Psoas muscle (tissue), 8 donors: ENCODE measurements around the gene PRIMA1. TPM values are rescaled to one million over a fixed set of nuclear protein-coding genes. Genes with fewer than 3 reads are reported as not detected.

Source experiments
- ATAC-seq, 4 donors: fragments of 200-7000 bp; cut with Tn5 transposase; one replicate each; pipeline ENCODE4 v1.9.1; 2020; ENCODE audit warnings: moderate library complexity in 3 of 4, mild to moderate bottlenecking in 2 of 4
- DNase-seq, 2 donors: peaks; one replicate each; pipeline ENCODE4 v3.0.0-alpha.2; 2020
- H3K27ac ChIP-seq: fragments of 200-600 bp; one replicate; pipeline ENCODE4 v1.8.0; 2022
- H3K27me3 ChIP-seq, 3 donors: fragments of 200-600 bp in 1 of 3; one replicate each; pipeline versions ENCODE4 v1.6.1 to v1.8.0; 2013 to 2022; ENCODE audit warnings: low read length in 2 of 3, mild to moderate bottlenecking in 2 of 3, moderate library complexity in 1 of 3; ENCODE audit not compliant: insufficient read depth in 3 of 3
- H3K36me3 ChIP-seq, 2 donors: fragments of 200-600 bp in 1 of 2; one replicate each; pipeline versions ENCODE4 v1.6.1 to v1.8.0; 2013 to 2022; ENCODE audit warnings: low read depth in 1 of 2, mild to moderate bottlenecking in 1 of 2, moderate library complexity in 1 of 2; ENCODE audit not compliant: insufficient read depth in 1 of 2
- H3K4me1 ChIP-seq: fragments of 200-600 bp; one replicate; pipeline ENCODE4 v1.8.0; 2022
- H3K4me3 ChIP-seq: fragments of 200-600 bp; one replicate; pipeline ENCODE4 v1.8.0; 2022; ENCODE audit warnings: mild to moderate bottlenecking
- H3K9me3 ChIP-seq: fragments of 200-600 bp; one replicate; pipeline ENCODE4 v1.8.0; 2022
- WGBS, 3 donors: extraction: QIAGEN DNeasy Blood & Tissue Kit; methylation state at CpG; one replicate each; pipeline versions ENCODE4 v1.1.6 to v1.1.7; 2013; 5-methylcytosine and 5-hydroxymethylcytosine counted together
- intact Hi-C, 2 donors: fragments of 100-400 bp; cut with DNase I; formaldehyde crosslinking; loops; one replicate each; pipeline versions ENCODE4 v1.11.0 to v1.14.2; 2022
- polyA plus RNA-seq, 3 donors: library from polyadenylated mRNA; stranded (reverse); fragments of 200-250 nt; gene quantifications; one replicate each; pipeline ENCODE4 v1.2.3, GENCODE V29; 2013
- total RNA-seq, 4 donors: library from RNA; stranded (reverse); fragmentation: NEBNext Ultra II Directional in 2 of 4; extraction: Animal tissue kit (Norgen Biotek cat#: 25700) in 2 of 4; gene quantifications; one replicate each; pipeline versions ENCODE4 v1.2.1 to v1.2.4, GENCODE V29; 2021 to 2023
- TF ChIP-seq, protein P1 (sequence below): fragments of 200-600 bp; IDR thresholded peaks from one replicate; pipeline ENCODE4 v1.8.0; 2022; ENCODE audit warnings: antibody characterized with exemption
- donor health status: healthy with polysubstance abuse.
- donor health status: DM: no; HTN: no; CAD: no; lungs with moderate emphysema.
- donor health status: Bipolar disorder and iron deficiency.
- donor health status: healthy.
- donor health status: DM: yes; HTN: yes; CAD: no.
- donor health status: DM: no; HTN: no; CAD: no.
- donor health status: DM: no; HTN: no; CAD: no.
- donor health status: DM: yes; HTN: yes; CAD: no.

Gene PRIMA1
- total and polyA plus RNA-seq, 7 donors, result 0.17 to 0.77 (median 0.19) TPM

DNA sequence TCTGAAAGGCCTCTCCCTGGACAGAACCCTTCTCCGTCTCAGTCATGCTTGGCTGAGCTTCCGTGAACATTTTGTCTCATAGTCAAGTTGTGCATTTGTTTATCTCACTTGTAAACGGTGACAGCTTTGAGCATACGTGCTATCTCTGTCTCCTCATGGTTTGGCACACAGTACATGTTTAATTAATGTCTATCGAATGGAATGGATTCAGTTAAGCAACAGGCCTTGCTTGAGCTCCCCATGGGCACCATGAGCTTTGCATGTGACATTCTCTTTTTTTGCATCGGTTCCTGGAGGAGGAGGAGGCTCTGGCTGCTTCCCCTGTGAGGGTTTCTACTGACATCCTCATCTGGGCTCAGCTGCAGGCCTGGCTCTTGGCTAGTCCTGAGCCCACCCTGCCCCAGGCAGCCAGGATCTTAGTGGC, 80.0 kb downstream of the PRIMA1 start:
- TF ChIP-seq, protein P1, sequence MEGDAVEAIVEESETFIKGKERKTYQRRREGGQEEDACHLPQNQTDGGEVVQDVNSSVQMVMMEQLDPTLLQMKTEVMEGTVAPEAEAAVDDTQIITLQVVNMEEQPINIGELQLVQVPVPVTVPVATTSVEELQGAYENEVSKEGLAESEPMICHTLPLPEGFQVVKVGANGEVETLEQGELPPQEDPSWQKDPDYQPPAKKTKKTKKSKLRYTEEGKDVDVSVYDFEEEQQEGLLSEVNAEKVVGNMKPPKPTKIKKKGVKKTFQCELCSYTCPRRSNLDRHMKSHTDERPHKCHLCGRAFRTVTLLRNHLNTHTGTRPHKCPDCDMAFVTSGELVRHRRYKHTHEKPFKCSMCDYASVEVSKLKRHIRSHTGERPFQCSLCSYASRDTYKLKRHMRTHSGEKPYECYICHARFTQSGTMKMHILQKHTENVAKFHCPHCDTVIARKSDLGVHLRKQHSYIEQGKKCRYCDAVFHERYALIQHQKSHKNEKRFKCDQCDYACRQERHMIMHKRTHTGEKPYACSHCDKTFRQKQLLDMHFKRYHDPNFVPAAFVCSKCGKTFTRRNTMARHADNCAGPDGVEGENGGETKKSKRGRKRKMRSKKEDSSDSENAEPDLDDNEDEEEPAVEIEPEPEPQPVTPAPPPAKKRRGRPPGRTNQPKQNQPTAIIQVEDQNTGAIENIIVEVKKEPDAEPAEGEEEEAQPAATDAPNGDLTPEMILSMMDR, result no peak
- WGBS, 3 donors, result 48 to 68% (median 49%) methylated on average over 6 of the region's 6 CpGs
- H3K4me1 ChIP-seq, result no peaks in the 10 kb centered on the region

DNA sequence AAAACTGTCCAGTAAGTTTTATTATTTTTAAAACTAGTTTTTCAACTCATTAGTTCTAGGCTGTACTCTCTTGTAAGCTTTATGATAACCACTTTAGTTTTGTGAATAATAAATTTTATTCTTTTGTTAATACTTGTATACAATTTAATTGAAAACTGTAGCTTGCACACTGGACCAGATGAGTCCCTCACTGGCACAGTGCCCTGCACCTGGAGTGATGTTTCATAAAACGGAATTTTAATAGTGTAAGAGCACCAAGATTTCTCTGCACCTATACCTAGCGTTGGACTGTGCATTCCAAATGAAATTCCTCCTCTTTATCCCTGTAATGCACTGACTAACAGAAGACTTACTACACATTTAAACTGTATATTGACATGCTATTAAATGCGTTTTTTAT, 80.8 kb downstream of the PRIMA1 start:
- intact Hi-C loops, result no loop called here
- DNase-seq, result no peak
- Histone ChIP-seq H3K36me3 (no peaks in the 10 kb centered on the region), H3K4me1 (no peaks in the 10 kb centered on the region), H3K27me3 (no peaks in the 10 kb centered on the region), H3K9me3 (no peaks in the 10 kb centered on the region), H3K4me3 (no peak overlapping the region), H3K27ac (no peak overlapping the region)
- ATAC-seq, result no peak
- TF ChIP-seq, protein P1, result no peak
- 66 to 75% (median 72%) methylated on average over 3 of the region's 3 CpGs for WGBS, 3 donors

More for the DNA sequence above, 80.0 kb downstream of the PRIMA1 start:
- DNase-seq, result no peak
- no peak overlapping the region for H3K27ac ChIP-seq
- ATAC-seq, result no peak
- no peaks in the 10 kb centered on the region for H3K27me3 ChIP-seq
- H3K4me3 ChIP-seq, result no peak overlapping the region
- H3K36me3 ChIP-seq, result no peaks in the 10 kb centered on the region
- H3K9me3 ChIP-seq, result no peaks in the 10 kb centered on the region
- intact Hi-C loops, result no loop called here

- no peak overlapping the region for H3K4me3 ChIP-seq
- intact Hi-C loops, result no loop called here
- ATAC-seq (no peak), DNase-seq (no peak)
- 88 to 93% (median 92%) methylated on average over 21 of the region's 21 CpGs for WGBS, 3 donors
- H3K9me3 ChIP-seq, result no peaks in the 10 kb centered on the region
- no peaks in the 10 kb centered on the region for H3K4me1 ChIP-seq
- TF ChIP-seq, protein P1, result no peak
- no peaks in the 10 kb centered on the region for H3K36me3 ChIP-seq
- no peaks in the 10 kb centered on the region for H3K27me3 ChIP-seq
- H3K27ac ChIP-seq, result no peak overlapping the region
These were observed 81.8 kb downstream of the PRIMA1 start for GRCh38 chr14:93706360-93706955.

DNA sequence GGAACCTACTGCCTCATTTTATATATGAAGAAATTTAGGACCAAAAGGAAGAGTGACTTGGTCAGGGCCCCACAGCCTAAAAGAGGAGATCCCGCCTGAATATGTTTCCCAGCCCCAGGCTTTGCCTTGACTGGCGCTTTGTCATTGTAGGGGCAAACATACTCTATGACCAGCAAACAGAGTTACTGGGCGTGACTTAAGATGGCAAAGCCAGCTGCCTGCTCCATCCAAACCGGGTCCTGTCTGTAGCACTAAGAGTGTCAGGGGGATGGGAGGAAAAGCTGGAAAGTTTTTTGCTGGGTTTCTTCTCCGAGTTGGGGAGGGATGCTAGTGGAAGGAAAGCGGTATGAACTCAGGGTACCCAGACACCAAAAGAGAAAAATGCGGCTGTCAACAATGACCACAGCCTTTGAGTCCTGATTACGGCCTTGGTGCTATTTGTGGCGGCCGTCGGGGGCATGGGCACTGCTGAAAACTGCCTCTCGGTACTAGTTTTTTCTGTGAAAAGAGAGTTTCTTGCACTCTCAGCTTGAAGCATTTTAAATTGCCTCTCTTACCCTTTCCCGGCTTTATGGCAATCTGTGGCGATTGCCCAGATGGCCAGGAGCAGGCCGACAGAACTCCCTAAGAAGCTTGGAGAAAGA, 82.7 kb downstream of the PRIMA1 start:
- no peak for DNase-seq
- no peak for ATAC-seq
- TF ChIP-seq, protein P1, result no peak
- no peak overlapping the region for H3K27ac ChIP-seq
- intact Hi-C loops, result no loop called here
- H3K36me3 ChIP-seq, result no peaks in the 10 kb centered on the region
- 88 to 91% (median 89%) methylated on average over 15 of the region's 15 CpGs for WGBS, 3 donors
- H3K4me3 ChIP-seq, result no peak overlapping the region
- H3K4me1 ChIP-seq, result no peaks in the 10 kb centered on the region
- H3K27me3 ChIP-seq, result no peaks in the 10 kb centered on the region
- no peaks in the 10 kb centered on the region for H3K9me3 ChIP-seq
